NCI-H146 (cell line): ENCODE data around the gene ZNF618.

ENCODE experiments used
- DNase-seq: peaks from one replicate; lab custom pipeline; 2025; lab: John Stamatoyannopoulos, UW

The ZNF618 gene

GRCh38 chr9:114060711-114061110, 184.6 kb downstream of the ZNF618 start:
- DNase-seq = no peak

- no peak for DNase-seq
Measured at GRCh38 chr9:114061292-114061691, 185.2 kb downstream of the ZNF618 start.

- no peak for DNase-seq
Measured at GRCh38 chr9:114061830-114062474, 185.8 kb downstream of the ZNF618 start.

GRCh38 chr9:114065304-114065703, 189.2 kb downstream of the ZNF618 start:
- no peak for DNase-seq

GRCh38 chr9:114069476-114070187, 193.5 kb downstream of the ZNF618 start:
- no peak for DNase-seq

GRCh38 chr9:114070188-114071103, 194.3 kb downstream of the ZNF618 start:
- no peak for DNase-seq

GRCh38 chr9:114071197-114071795, 195.2 kb downstream of the ZNF618 start:
- DNase-seq = no peak

GRCh38 chr9:114072184-114073140, 196.4 kb downstream of the ZNF618 start:
- DNase-seq = no peak

GRCh38 chr9:114075602-114076001, 199.5 kb downstream of the ZNF618 start:
- DNase-seq = no peak

GRCh38 chr9:114076237-114077161, 200.4 kb downstream of the ZNF618 start:
- DNase-seq = no peak

- no peak for DNase-seq
Measured at GRCh38 chr9:114077162-114077837, 201.2 kb downstream of the ZNF618 start.

GRCh38 chr9:114078021-114078780, 202.1 kb downstream of the ZNF618 start, which contains the start of gene AMBP:
Gene AMBP (minus strand): TSS chr9:114078300. CDS start chr9:114078209, 91 bp downstream.
- DNase-seq = no peak

- DNase-seq = no peak
Measured at GRCh38 chr9:114078781-114079156, 202.7 kb downstream of the ZNF618 start.

GRCh38 chr9:114080195-114080772, 204.2 kb downstream of the ZNF618 start:
- no peak for DNase-seq

GRCh38 chr9:114080773-114081440, 204.8 kb downstream of the ZNF618 start:
- no peak for DNase-seq

GRCh38 chr9:114081441-114082016, 205.4 kb downstream of the ZNF618 start:
- DNase-seq = no peak
